RPMI7951 (cell line): ENCODE measurements around the gene CCDC30. TPM values are rescaled to one million over a fixed set of nuclear protein-coding genes. Genes with fewer than 3 reads are reported as not detected.
"Not testable (repeated sequence)": the region's sequence is repeated elsewhere in the genome, so short reads cannot be mapped to it uniquely, and the experiment has no call there.

Source experiments
- DNase-seq: peaks from one replicate; pipeline ENCODE4 v3.0.0-alpha.2; 2012; ENCODE audit warnings: low read depth
- total RNA-seq: library from RNA; depleted of rRNA; stranded (reverse); fragments of >200 nt; shearing (Covaris generic); gene quantifications from 2 replicates; pipeline ENCODE4 v1.2.3, GENCODE V29; 2014

CCDC30 gene
- total RNA-seq, 1 experiment from 2014 or later = 0.84 TPM

GRCh38 chr1:42524330-42524729 lies 61.2 kb downstream of the CCDC30 start:
- DNase-seq = no peak

- DNase-seq = peak; percentile 89
These were observed 66.7 kb downstream of the CCDC30 start for GRCh38 chr1:42529724-42530181.

GRCh38 chr1:42531043-42531442 lies 68.0 kb downstream of the CCDC30 start:
- DNase-seq = no peak

GRCh38 chr1:42533101-42533863 lies 70.2 kb downstream of the CCDC30 start:
- DNase-seq = no peak

GRCh38 chr1:42541104-42541503 lies 78.0 kb downstream of the CCDC30 start:
- DNase-seq = no peak

- no peak for DNase-seq
These were observed 88.1 kb downstream of the CCDC30 start for GRCh38 chr1:42551180-42551579.

GRCh38 chr1:42551590-42551989 lies 88.5 kb downstream of the CCDC30 start:
- no peak for DNase-seq

GRCh38 chr1:42552636-42553035 lies 89.5 kb downstream of the CCDC30 start:
- DNase-seq = no peak

GRCh38 chr1:42557230-42557851 lies 94.3 kb downstream of the CCDC30 start:
- no peak for DNase-seq

- no peak for DNase-seq
These were observed 104.0 kb downstream of the CCDC30 start for GRCh38 chr1:42567038-42567437.

- no peak for DNase-seq
These were observed 113.8 kb downstream of the CCDC30 start for GRCh38 chr1:42576935-42577334.

GRCh38 chr1:42586016-42586415 lies 122.9 kb downstream of the CCDC30 start:
- DNase-seq = no peak

GRCh38 chr1:42587753-42588152 lies 124.7 kb downstream of the CCDC30 start:
- DNase-seq = no peak

GRCh38 chr1:42592811-42593210 lies 129.7 kb downstream of the CCDC30 start:
- DNase-seq = no peak

- DNase-seq = no peak
These were observed 130.5 kb downstream of the CCDC30 start for GRCh38 chr1:42593486-42594100.

- DNase-seq = no peak
These were observed 138.4 kb downstream of the CCDC30 start for GRCh38 chr1:42601472-42601871.

- no peak for DNase-seq
These were observed 150.7 kb downstream of the CCDC30 start for GRCh38 chr1:42613803-42614131.

- no peak for DNase-seq
These were observed 155.8 kb downstream of the CCDC30 start for GRCh38 chr1:42618866-42619265.

- no peak for DNase-seq
These were observed 157.2 kb downstream of the CCDC30 start for GRCh38 chr1:42620307-42620706.

GRCh38 chr1:42621180-42621579 lies 158.1 kb downstream of the CCDC30 start:
- DNase-seq = not testable (repeated sequence)

GRCh38 chr1:42627205-42627604 lies 164.1 kb downstream of the CCDC30 start:
- not testable (repeated sequence) for DNase-seq

GRCh38 chr1:42639116-42639515 lies 176.0 kb downstream of the CCDC30 start:
- DNase-seq = no peak

- peak; percentile 27 for DNase-seq
These were observed 183.0 kb downstream of the CCDC30 start for GRCh38 chr1:42646056-42646455.
